ENCODE results near the gene P2RY12. TPM values are rescaled to one million over a fixed set of nuclear protein-coding genes. Genes with fewer than 3 reads are reported as not detected.

The P2RY12 gene
- not detected in 2 replicates for total RNA-seq

DNA sequence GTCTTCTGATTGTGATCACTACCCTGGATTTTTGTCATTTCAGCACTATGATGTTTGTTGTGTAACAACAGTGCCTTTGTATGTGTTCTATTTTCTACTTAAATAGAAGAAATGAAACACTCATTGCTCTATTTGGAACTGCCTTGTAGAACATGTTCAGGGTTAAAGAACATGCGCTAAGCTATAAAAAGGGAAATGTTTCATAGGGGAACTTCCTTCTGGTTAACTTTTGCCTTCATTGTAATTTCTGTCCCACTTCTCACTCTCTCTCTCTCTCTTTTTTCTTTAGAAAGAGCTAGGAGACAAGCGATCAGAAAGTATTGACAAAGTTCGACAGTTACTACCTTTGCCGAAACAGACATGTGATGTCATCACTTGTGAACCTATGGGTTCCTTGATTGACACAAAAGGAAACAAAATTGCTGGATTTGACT, at the start of gene P2RY12:
TSS of gene P2RY12 (minus strand) at position 13 of the 434 bp plus-strand sequence. CDS start 45,908 bp downstream, outside the sequence.

DNA sequence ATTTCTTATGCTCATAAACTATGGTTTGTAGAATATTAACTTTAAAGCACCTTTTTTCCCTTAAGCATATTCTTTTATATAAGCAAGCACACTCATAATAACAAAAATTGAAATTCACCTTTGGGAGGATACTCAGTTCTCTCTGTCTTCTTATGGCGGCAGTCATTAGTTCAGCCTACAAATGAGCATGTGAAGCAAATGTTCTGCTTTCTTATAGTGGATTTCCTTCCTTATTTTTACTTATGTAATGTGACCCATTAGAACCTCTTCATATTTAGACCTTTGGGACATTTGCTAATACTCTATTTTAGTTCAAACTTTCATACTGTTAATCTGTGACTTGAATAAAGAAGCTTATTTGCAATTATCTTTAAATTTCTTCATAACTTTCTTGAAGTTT, 55.2 kb downstream of the P2RY12 start, which contains the start of gene P2RY13:
TSS of gene P2RY13 (minus strand) at position 187 of the 400 bp plus-strand sequence. CDS start at position 166, 21 bp downstream.

DNA sequence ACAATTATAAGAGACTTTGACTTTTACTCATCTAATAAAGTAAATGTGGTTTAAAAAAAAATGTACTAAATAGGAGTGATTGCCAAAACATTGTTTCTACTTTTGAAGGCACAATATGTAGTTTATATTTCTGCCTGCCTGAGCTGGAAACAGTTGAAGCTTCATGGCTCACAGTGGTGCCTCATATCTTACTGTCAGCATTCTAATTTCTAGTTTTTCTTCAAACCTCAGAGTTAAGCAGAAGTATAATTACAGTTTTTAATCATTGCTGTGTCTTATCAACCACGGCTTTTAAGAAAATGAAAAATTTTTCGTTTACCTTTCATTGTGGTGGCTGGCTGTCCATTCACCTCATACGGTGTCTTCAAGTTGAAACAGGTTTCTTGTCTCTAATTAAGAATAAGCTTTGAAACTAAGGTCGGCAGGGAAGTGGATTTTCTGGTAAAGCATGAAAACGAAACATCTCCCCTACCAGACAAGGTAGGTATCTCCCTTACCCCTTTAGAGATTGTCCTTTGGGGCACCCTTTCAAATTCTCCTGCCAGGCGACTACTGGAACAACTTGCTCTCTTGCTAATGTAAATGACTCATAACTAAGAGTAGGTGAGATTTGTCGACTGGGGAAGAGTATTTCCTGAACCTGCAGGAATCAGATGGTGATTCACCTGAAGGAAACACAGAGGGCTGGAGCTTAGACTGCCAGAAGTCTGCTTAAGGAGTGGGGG, 68.1 kb downstream of the P2RY12 start, which contains the start of gene GPR87:
TSS of gene GPR87 (minus strand) at position 554 of the 725 bp plus-strand sequence. CDS start 16,720 bp downstream, outside the sequence.

Other genes with a start within 250 kb of the P2RY12 start
- not detected in 2 replicates for gene GPR171, start 181.5 kb downstream of the P2RY12 start, total RNA-seq
- gene P2RY14, start 106.2 kb downstream of the P2RY12 start, total RNA-seq: not detected in 2 replicates
- gene GPR87, start 67.9 kb downstream of the P2RY12 start, total RNA-seq: 0.19 and 0.33 TPM in 2 replicates
- gene P2RY13, start 55.2 kb downstream of the P2RY12 start, total RNA-seq: not detected in 2 replicates
- under 0.01 TPM in 1 of 2 replicates, not detected in the other for gene IGSF10, start 76.3 kb upstream of the P2RY12 start, total RNA-seq